Activated naive CD4-positive, alpha-beta T cell treated with anti-CD3 and anti-CD28 coated beads, Interleukin-2, amount 50 U/mL, for 16 hours (primary cell): Measurements from ENCODE around the gene EDEM1.

Experiments
- DNase-seq: peaks from one replicate; pipeline ENCODE4 v3.0.0-alpha.2; 2020

The EDEM1 gene

GRCh38 chr3:5201536-5201935 is 14.0 kb downstream of the EDEM1 start:
- DNase-seq, result no peak

- DNase-seq, result no peak
Measured at GRCh38 chr3:5202222-5202621, 14.7 kb downstream of the EDEM1 start.

- peak; percentile 30 for DNase-seq
Measured at GRCh38 chr3:5205165-5205941, 17.8 kb downstream of the EDEM1 start.

- DNase-seq, result no peak
Measured at GRCh38 chr3:5210926-5211325, 23.4 kb downstream of the EDEM1 start.

- no peak for DNase-seq
Measured at GRCh38 chr3:5212628-5213573, 25.4 kb downstream of the EDEM1 start.

- no peak for DNase-seq
Measured at GRCh38 chr3:5213574-5213966, 26.1 kb downstream of the EDEM1 start.

GRCh38 chr3:5214352-5214751 is 26.8 kb downstream of the EDEM1 start:
- no peak for DNase-seq

- DNase-seq, result no peak
Measured at GRCh38 chr3:5217824-5218595, 30.5 kb downstream of the EDEM1 start.

- DNase-seq, result no peak
Measured at GRCh38 chr3:5218815-5219214, 31.3 kb downstream of the EDEM1 start.

- DNase-seq, result no peak
Measured at GRCh38 chr3:5219216-5219615, 31.7 kb downstream of the EDEM1 start.

- no peak for DNase-seq
Measured at GRCh38 chr3:5220193-5220592, 32.7 kb downstream of the EDEM1 start.

- DNase-seq, result no peak
Measured at GRCh38 chr3:5220667-5221431, 33.3 kb downstream of the EDEM1 start.

GRCh38 chr3:5221701-5222100 is 34.2 kb downstream of the EDEM1 start:
- no peak for DNase-seq

GRCh38 chr3:5222283-5223005 is 34.9 kb downstream of the EDEM1 start:
- no peak for DNase-seq

- DNase-seq, result no peak
Measured at GRCh38 chr3:5226783-5227182, 39.3 kb downstream of the EDEM1 start.

GRCh38 chr3:5227812-5228211 is 40.3 kb downstream of the EDEM1 start:
- no peak for DNase-seq

GRCh38 chr3:5229414-5229813 is 41.9 kb downstream of the EDEM1 start:
- no peak for DNase-seq

GRCh38 chr3:5231074-5231473 is 43.6 kb downstream of the EDEM1 start:
- no peak for DNase-seq

GRCh38 chr3:5231487-5231886 is 44.0 kb downstream of the EDEM1 start:
- DNase-seq, result no peak

GRCh38 chr3:5232570-5232969 is 45.1 kb downstream of the EDEM1 start:
- DNase-seq, result no peak

- DNase-seq, result no peak
Measured at GRCh38 chr3:5233026-5233425, 45.5 kb downstream of the EDEM1 start.

- no peak for DNase-seq
Measured at GRCh38 chr3:5235655-5236054, 48.1 kb downstream of the EDEM1 start.
